Fibroblast of skin of right quadriceps (primary cell): ENCODE measurements around the gene ATXN2.

ENCODE experiments used
- DNase-seq: peaks from one replicate; pipeline ENCODE4 v3.0.0-alpha.2; 2013

Gene ATXN2

DNA sequence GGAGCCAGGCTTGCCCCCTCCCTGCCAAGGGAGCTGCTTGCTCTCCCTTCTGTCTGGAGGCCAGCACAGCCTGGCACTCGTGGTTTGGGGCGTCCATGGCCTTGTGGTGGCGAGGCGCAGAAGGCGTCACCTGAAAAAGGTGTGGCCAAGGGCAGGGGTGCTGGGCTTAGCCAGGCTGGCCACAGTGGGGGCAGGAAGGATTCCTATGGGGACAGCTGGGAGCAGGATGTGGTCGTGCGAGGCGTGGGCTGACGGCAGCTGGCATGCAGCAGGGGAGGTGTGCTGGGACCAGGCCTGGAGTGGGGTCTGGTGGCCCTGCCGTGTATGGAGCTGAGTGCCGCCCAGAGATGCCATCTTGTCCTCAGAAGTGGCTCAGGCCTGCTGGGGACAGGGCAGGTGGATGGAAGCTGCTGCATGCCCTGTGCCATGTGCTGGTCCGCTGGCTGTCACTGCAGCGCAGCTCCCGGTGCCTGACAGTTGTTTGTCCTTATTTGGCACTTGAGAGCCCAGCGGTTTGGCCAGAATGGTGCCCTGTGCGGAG lies 163.4 kb downstream of the ATXN2 start:
- DNase-seq: no peak

GRCh38 chr12:111434680-111435338 lies 164.3 kb downstream of the ATXN2 start:
- DNase-seq: peak; percentile 43

GRCh38 chr12:111434049-111434448 lies 165.1 kb downstream of the ATXN2 start:
- DNase-seq: no peak

- DNase-seq: no peak
Observed at GRCh38 chr12:111431772-111432171, 167.3 kb downstream of the ATXN2 start.

DNA sequence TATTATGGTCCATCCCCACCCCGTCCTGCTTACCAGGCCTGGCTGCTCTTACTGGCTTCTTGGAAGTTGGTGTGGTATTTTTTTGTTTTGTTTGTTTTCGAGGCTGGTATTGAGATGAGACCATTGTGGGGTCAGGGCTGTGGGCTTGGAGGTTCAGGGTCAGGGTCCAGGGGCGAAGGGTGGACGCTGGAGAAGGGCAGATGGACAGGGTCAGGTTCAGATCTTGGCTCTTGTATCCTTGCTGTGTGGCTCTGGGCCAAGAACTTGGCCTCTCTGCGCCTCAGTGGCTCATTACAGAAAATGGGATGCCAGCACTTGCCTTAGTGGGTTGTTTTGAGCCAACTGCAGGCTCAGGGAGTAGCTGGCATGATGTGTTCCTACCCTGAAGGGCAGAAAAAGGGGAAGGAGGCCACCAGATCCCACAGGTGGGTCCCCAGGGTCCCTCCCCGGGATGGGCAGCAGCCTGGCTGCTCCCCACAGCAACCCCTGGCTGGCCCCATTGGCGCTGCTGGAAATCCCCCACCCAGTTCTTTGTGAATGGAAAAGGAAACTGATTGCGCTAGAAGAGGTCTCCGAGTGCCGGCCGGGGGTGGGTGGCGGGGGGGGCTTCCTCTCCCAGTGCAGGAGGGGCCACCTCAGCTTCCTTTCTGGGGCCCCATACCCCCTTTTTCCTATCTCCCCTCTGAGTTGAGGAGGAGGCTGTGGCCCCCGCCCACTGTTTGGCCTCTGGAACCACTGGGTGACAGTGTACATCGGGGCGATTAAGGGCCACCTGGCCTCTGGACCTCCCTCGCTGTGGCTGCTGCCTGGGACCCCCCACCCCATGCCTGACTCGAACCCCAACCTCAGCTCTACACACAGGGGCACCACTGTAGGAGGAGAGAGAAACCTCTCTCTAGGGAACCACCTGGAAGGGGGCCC lies 168.4 kb downstream of the ATXN2 start:
- DNase-seq: no peak

GRCh38 chr12:111429828-111430432 lies 169.2 kb downstream of the ATXN2 start:
- no peak for DNase-seq

GRCh38 chr12:111428728-111429175 lies 170.4 kb downstream of the ATXN2 start:
- no peak for DNase-seq

DNA sequence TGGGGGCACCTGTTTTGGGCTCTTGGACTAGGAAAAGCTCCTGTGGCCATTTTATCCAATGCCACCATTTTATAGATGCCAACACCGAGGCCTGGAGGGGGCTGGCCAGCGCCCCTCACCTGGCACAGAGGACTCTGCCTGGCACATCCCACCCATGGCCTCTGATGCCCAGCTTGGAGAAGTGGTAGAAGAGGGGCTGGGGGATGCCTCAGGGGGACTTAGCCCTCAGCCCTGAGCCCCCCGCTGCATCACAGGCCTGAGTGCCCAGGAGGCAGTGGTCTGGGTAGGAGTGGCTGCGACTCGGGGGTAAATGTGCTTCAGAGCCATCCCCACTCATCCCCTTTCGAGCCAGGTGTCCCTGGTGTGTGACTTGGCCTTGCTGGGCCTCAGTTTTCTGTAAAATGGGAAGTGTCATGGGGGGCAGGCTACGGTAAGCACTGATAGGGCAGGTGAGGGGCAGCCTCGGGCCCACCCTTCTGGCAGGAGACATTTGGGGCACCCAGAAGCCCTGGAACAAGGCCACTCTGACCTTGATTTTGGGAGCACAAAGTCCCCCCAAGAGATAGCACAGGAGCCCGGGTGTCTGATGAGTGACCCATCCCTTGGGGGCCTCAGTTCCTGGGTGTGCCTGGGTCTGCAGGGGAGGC lies 170.9 kb downstream of the ATXN2 start:
- DNase-seq: no peak

- no peak for DNase-seq
Observed at GRCh38 chr12:111427417-111428074, 171.6 kb downstream of the ATXN2 start.

DNA sequence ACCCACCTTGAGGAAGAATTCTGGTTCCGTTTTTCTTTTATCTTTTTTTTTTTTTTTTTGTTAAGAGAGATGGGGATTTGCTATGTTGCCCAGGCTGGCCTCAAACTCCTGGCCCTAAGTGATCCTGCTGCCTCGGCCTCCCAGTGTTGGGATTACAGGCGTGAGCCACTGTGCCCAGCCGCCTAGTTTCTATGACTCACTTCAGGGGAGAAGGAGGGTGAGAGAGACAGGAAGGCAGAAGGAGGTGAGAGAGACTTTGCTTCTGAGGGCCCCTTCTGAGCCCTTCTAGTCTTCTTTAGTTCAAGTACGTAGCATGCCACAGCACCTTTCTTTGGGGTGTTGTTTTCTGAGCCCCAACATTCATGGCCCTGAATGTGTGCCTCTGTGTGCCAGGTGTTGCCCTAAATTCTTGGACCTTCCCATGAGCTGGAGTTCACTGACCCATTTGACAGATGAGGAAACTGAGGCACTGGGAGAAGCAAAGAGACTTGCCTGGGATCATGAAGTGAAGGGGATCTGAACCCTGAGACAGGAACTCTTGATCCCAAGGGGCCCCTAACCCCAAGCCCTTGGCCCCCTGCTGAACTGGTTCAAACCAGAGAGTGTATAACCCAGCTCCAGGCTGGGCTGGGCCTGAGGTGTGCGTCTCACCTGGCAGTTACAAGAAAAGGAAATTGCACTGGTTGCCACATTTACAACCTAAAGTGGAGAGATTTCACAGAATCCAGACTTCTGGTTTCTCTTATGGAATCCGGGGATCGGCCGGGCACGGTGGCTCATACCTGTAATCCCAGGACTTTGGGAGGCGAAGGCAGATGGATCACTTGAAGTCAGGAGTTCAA lies 172.6 kb downstream of the ATXN2 start:
- no peak for DNase-seq

DNA sequence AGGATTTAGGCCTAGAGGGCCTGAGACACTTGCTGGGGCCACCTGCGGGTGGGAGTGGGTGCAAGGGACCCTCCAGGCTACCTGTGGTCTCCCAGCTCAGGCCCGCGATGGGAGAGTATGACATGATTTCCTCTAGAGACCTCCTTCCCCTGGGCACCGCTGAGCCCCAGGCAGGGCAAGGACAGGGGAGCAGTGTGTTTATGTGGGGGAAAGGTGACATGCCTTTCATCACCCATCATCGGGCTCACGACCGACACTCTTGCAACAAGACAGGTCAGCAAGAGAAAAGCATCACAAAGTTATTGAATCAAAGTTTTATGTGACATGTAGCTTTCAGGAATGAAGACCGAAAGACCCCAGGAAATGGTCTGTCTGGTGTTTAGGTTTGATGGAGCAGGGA lies 173.5 kb downstream of the ATXN2 start:
- no peak for DNase-seq

- no peak for DNase-seq
Observed at GRCh38 chr12:111424793-111425251, 174.3 kb downstream of the ATXN2 start.

- DNase-seq: no peak
Observed at GRCh38 chr12:111424189-111424792, 174.8 kb downstream of the ATXN2 start.

DNA sequence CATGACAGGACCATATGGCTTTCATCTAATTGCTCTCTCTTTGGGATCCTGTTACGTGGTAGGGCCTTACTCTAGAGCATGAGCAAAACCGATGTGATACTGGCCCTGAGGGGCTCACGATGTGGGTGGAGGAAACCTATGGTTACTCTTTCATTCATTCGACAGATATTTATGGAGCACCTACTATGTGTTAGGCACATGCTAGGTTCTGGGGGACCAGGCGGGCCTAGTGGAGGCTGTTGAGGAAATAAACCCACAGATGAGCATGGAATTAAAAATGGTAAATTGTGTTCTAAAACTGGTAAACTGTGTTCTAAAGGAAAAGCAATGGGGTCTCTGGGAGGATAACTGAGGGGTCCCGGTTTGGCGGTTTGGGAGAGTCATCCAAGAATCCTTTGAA lies 178.6 kb downstream of the ATXN2 start:
- no peak for DNase-seq

- DNase-seq: no peak
Observed at GRCh38 chr12:111419784-111420183, 179.3 kb downstream of the ATXN2 start.

DNA sequence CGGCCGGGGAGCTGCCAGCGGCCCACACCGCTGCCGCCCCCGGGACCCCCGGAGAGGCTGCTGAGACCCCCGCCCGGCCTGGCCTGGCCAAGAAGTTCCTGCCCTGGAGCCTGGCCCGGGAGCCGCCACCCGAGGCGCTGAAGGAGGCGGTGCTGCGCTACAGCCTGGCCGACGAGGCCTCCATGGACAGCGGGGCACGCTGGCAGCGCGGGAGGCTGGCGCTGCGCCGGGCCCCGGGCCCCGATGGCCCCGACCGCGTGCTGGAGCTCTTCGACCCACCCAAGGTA lies 180.6 kb downstream of the ATXN2 start:
- no peak for DNase-seq

GRCh38 chr12:111417784-111418593 lies 181.1 kb downstream of the ATXN2 start:
- no peak for DNase-seq

DNA sequence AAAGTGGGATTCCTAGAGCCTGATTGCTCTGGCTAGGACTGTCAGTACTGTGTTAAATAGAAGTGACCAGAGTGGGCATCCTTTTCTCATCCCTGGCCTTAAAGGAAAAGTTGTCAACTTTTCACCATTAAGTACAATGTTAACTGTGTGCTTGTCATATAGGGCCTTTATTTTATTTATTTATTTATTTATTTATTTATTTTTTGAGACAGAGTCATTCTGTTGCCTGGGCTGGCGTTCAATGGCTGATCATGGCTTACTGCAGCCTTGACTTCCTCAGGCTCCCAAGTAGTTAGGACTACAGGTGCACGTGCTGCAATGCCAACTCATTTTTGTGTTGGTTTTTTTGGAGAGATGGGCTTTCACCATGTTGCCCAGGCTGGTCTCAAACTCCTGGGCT lies 181.8 kb downstream of the ATXN2 start:
- no peak for DNase-seq

DNA sequence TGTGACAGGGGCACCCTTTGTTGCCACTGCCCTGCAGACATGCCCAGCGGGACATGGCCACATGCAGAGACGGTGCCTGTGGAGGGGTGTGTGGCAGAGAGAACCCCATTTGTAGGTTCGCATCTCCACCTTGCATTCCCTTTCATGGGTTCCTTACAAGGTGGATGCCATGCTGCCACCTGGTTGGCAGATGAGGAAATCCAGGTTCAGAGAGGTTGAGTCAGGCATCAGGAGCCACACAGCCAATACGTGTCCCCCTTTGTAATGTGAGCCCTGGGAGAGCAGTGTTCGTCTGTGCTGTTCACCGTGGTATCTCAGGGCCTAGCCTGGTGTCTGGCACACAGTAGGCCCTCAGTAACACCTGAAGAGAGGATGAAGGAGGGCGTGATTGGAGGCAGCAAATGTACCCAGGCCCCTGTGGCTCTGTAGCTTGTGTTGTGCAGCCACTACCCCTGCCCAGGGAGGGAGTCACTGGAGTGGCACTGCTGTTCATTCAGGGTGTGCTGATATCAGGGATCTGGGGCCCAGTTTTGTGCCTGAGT lies 184.3 kb downstream of the ATXN2 start:
- DNase-seq: no peak
